ENCODE data around the gene DRAXIN.

Gene DRAXIN

DNA sequence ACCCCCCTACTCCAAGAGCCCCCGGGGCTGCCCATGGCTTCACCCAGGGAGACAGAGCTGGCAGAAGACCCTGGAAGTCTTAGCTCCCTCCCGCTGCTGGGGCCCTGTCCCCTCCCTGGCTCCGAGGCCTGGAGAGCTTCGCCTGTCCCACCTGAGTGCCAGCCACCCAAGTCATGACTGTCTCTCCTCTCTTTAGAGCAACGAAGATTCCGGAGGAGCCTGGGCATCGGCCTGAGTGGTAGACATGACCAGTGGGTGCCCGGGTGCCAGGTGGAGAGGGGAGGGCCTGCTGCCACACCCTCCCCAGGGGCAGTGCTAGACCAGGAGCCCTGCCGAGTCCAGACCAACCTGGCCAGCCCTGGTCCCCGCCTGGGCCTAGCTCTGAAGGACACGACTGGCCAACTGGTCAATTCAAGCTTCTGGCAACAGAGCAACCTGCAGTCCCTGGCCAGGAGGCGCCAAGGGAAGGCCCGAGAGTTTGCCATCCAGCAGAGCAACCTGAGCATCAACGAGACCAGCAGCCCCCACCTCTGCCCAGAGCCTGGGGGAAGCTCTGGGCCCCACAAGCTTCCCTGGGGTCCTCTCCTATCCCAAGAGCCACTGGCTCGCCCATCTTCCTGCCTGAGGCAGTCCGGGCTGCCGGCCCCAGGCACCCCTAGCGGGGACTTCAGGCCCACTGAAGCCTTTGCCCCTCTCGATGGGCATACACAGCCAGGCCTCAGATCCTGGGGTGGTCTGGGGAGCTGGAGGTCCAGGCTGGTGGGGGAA lies 74.3 kb downstream of the DRAXIN start:
- TF ChIP-seq, protein P1, sequence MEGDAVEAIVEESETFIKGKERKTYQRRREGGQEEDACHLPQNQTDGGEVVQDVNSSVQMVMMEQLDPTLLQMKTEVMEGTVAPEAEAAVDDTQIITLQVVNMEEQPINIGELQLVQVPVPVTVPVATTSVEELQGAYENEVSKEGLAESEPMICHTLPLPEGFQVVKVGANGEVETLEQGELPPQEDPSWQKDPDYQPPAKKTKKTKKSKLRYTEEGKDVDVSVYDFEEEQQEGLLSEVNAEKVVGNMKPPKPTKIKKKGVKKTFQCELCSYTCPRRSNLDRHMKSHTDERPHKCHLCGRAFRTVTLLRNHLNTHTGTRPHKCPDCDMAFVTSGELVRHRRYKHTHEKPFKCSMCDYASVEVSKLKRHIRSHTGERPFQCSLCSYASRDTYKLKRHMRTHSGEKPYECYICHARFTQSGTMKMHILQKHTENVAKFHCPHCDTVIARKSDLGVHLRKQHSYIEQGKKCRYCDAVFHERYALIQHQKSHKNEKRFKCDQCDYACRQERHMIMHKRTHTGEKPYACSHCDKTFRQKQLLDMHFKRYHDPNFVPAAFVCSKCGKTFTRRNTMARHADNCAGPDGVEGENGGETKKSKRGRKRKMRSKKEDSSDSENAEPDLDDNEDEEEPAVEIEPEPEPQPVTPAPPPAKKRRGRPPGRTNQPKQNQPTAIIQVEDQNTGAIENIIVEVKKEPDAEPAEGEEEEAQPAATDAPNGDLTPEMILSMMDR (IDR thresholded peaks at IDR 0.05) = no peak

DNA sequence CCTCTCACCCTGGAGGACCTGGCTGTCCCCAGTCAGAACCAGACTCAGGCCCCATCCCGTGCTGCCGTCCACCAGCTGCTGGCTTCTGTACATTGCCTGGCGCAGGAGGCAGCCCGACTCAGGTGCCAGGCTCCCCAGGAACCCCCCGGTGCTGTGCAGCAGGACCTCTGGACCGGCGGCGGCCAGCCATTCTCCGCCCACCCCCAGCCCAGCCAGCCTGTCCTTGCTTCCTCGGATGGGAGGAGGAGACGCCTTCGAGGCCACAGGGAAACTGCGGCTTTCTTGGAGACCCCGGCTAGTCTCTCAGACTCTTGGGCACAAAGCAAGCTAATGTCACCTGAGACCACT lies 74.9 kb downstream of the DRAXIN start:
- TF ChIP-seq, protein P1 (IDR thresholded peaks at IDR 0.05) = no peak

DNA sequence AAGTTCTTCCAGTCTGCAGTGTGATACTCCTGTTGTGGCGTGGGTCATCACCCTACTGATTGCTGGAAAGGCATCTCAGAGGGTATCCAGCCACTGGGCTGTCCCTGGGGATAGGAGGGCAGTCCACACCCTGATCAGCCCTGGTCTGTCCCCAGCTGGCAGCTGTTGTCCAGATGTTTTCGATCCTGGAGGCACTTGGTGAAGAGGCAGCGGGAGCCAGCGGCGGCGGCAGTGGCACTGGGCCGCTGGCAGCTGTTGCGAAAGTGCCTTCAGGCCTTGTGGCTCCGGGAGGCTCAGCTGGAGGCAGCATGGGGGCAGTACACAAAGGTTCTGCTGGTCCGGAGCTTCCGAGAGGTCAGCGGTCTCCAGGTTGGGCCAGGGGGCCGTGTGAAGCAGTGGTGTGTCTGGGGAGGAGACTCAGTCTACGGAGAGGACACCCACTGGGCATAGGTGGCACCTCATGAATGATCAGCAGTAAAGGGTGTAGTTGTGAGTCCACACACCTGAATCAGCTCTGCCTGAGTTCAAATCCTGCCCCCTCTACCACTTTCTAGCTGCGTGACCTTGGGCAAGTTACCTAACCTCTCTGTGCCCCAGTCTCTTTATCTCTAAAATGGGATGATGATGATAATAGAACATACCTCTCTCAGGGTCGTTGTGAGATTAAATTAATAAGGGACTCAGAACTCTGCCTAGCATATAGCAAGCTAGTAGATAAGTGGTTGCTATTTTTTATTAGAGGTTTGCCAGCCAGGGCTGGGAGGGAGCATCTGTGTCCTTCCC lies 76.6 kb downstream of the DRAXIN start:
- TF ChIP-seq, protein P1 (IDR thresholded peaks at IDR 0.05) = no peak

DNA sequence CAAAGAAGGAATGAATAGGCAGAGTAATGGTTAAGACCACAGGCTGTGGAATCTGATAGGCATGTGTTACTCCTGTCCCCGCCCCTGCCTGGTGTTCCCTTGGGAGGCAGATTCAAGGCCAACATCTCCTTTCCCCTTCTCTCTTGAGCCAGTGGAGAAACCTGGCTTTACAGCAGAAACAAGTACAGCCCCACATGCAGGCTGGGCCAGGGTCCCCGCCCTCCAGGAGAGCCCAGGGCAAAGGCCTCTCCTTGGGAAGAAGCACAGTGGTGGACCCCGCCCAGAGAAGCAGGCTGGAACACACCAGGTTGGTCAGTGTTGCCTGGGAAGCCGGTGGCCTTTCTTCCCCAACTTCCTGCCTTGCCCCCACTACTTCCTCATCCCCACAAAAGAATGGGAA lies 77.3 kb downstream of the DRAXIN start:
- TF ChIP-seq, protein P1 (IDR thresholded peaks at IDR 0.05) = no peak

DNA sequence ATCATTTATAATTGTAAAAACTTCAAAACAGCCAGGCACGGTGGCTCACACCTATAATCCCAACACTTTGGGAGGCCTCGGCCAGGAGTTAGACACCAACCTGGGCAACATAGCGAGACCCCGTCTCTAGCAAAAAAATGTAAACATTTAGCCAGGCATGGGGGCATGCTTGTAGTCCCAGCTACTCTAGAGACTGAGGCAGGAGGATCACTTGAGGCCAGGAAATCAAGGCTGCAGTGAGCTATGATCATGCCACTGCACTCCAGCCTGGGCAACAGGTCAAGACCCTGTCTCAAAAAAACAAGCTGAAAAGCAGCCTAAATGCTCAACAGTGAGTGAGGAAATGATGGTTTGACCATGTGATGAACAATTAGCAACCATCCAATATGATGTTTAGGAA lies 77.8 kb downstream of the DRAXIN start:
- TF ChIP-seq, protein P1 (IDR thresholded peaks at IDR 0.05) = no peak

DNA sequence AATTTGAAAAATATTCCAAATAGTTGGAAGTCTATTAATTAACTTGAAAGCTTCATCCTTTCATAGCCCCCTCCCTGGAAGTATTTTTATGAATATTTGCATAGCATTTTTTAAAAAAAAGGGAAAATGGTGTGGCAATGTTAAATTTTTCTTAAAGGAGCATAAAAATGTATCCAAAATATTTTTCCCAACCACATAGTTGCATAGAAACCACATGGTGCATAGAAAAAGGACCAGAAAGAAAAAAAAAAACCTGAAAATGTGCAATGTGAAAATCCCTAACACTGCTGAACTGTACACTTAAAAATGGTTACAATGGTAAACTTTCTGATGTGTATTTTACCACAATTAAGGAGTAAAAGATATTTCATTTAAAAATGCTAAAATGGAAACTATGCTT lies 78.5 kb downstream of the DRAXIN start:
- TF ChIP-seq, protein P1 (IDR thresholded peaks at IDR 0.05) = no peak

DNA sequence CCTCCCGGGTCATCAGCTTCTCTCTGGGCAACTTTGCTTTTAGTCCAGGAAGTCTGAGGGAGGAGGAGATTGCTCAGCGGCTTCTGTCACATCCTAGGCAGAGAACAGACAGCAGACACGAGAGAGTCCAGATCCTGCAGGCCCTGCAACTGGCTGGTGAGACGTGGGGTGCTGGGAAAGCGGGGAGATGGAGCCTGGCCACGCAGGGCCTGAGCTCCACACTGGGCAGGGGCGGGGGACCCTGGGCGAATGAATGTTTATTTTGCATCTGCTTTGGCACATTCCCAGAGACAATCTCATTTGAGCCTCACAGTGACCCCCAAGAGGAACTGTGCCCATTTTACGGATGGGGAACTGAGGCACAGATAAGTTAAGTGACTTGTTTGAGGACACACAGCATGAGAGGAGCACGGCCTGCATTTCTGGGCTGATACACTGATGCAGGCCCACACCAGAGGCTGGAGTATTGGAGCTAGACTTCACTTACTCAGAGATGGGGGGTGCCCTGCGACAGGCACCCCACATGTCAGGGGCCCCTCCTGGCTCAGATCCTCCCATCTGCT lies 80.1 kb downstream of the DRAXIN start:
- TF ChIP-seq, protein P1 (IDR thresholded peaks at IDR 0.05) = no peak
